Measurements from ENCODE around the gene ZSWIM4.
"Not testable (repeated sequence)": the region's sequence is repeated elsewhere in the genome, so short reads cannot be mapped to it uniquely, and the experiment has no call there.

The ZSWIM4 gene

GRCh38 chr19:13774217-13775191 lies 20.7 kb upstream of the ZSWIM4 start, which contains the start of gene C19orf53:
C19orf53 (plus strand) TSS chr19:13774456; CDS start chr19:13774478, 22 bp downstream.
- H3K4me3 ChIP-seq (ENCODE audit: low read length): peak within 1 kb of the TSS; percentile 96
- H4K20me1 ChIP-seq (ENCODE audit: insufficient read depth, low read length): no peaks in the 10 kb centered on the region
- peak within 1 kb of the TSS; percentile 82 for H3K4me2 ChIP-seq (ENCODE audit: low read length)
- peak within 1 kb of the TSS; percentile 61 for H3K27ac ChIP-seq (ENCODE audit: low read length)
- peaks cover 38% of the 10 kb centered on the region for H3K36me3 ChIP-seq (replicated peaks; ENCODE audit: low read depth, low read length)
- TF ChIP-seq EZH2phosphoT487 (IDR thresholded peaks at IDR 0.05; ENCODE audit: low read depth): no peak
- TF ChIP-seq, protein P1, sequence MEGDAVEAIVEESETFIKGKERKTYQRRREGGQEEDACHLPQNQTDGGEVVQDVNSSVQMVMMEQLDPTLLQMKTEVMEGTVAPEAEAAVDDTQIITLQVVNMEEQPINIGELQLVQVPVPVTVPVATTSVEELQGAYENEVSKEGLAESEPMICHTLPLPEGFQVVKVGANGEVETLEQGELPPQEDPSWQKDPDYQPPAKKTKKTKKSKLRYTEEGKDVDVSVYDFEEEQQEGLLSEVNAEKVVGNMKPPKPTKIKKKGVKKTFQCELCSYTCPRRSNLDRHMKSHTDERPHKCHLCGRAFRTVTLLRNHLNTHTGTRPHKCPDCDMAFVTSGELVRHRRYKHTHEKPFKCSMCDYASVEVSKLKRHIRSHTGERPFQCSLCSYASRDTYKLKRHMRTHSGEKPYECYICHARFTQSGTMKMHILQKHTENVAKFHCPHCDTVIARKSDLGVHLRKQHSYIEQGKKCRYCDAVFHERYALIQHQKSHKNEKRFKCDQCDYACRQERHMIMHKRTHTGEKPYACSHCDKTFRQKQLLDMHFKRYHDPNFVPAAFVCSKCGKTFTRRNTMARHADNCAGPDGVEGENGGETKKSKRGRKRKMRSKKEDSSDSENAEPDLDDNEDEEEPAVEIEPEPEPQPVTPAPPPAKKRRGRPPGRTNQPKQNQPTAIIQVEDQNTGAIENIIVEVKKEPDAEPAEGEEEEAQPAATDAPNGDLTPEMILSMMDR (IDR thresholded peaks at IDR 0.05; ENCODE audit: low read depth, low read length): no peak
- peaks cover 30% of the 10 kb centered on the region for H3K79me2 ChIP-seq (ENCODE audit: low read length)
- H2AFZ ChIP-seq (ENCODE audit: low read depth, low read length): peak within 1 kb of the TSS; percentile 54
- peaks cover 11% of the 10 kb centered on the region for H3K4me1 ChIP-seq (ENCODE audit: low read length)
- H3K9me3 ChIP-seq (ENCODE audit: insufficient read depth, low read length): no peaks in the 10 kb centered on the region
- H3K27me3 ChIP-seq (ENCODE audit: low read depth, low read length): no peaks in the 10 kb centered on the region
- peak within 1 kb of the TSS; percentile 91 for H3K9ac ChIP-seq (ENCODE audit: low read length)

- no peak overlapping the region for H3K4me2 ChIP-seq (ENCODE audit: low read length)
- H2AFZ ChIP-seq (ENCODE audit: low read depth, low read length): no peak overlapping the region
- H3K79me2 ChIP-seq (ENCODE audit: low read length): peaks cover 30% of the 10 kb centered on the region
- H4K20me1 ChIP-seq (ENCODE audit: insufficient read depth, low read length): no peaks in the 10 kb centered on the region
- no peak overlapping the region for H3K9ac ChIP-seq (ENCODE audit: low read length)
- no peaks in the 10 kb centered on the region for H3K27me3 ChIP-seq (ENCODE audit: low read depth, low read length)
- H3K4me1 ChIP-seq (ENCODE audit: low read length): peaks cover 11% of the 10 kb centered on the region
- H3K9me3 ChIP-seq (ENCODE audit: insufficient read depth, low read length): no peaks in the 10 kb centered on the region
- no peak overlapping the region for H3K4me3 ChIP-seq (ENCODE audit: low read length)
- H3K27ac ChIP-seq (ENCODE audit: low read length): no peak overlapping the region
- H3K36me3 ChIP-seq (replicated peaks; ENCODE audit: low read depth, low read length): peaks cover 32% of the 10 kb centered on the region
- TF ChIP-seq, protein P1 (IDR thresholded peaks at IDR 0.05; ENCODE audit: low read depth, low read length): no peak
- TF ChIP-seq EZH2phosphoT487 (IDR thresholded peaks at IDR 0.05; ENCODE audit: low read depth): no peak
These were observed 16.8 kb upstream of the ZSWIM4 start for GRCh38 chr19:13778398-13778797.

GRCh38 chr19:13778847-13779246 lies 16.4 kb upstream of the ZSWIM4 start:
- TF ChIP-seq, protein P1 (IDR thresholded peaks at IDR 0.05; ENCODE audit: low read depth, low read length): no peak
- no peak for TF ChIP-seq EZH2phosphoT487 (IDR thresholded peaks at IDR 0.05; ENCODE audit: low read depth)
- Histone ChIP-seq H3K9ac (ENCODE audit: low read length) (no peak overlapping the region), H3K4me3 (ENCODE audit: low read length) (no peak overlapping the region), H3K79me2 (ENCODE audit: low read length) (peaks cover 30% of the 10 kb centered on the region), H3K4me1 (ENCODE audit: low read length) (peaks cover 9% of the 10 kb centered on the region), H4K20me1 (ENCODE audit: insufficient read depth, low read length) (no peaks in the 10 kb centered on the region), H3K27me3 (ENCODE audit: low read depth, low read length) (no peaks in the 10 kb centered on the region), H3K9me3 (ENCODE audit: insufficient read depth, low read length) (no peaks in the 10 kb centered on the region), H3K4me2 (ENCODE audit: low read length) (no peak overlapping the region), H2AFZ (ENCODE audit: low read depth, low read length) (no peak overlapping the region), H3K27ac (ENCODE audit: low read length) (no peak overlapping the region), H3K36me3 (replicated peaks; ENCODE audit: low read depth, low read length) (peaks cover 32% of the 10 kb centered on the region)

- not testable (repeated sequence) for H3K9me3 ChIP-seq (ENCODE audit: insufficient read depth, low read length); H4K20me1 ChIP-seq (ENCODE audit: insufficient read depth, low read length); H3K4me1 ChIP-seq (ENCODE audit: low read length); H2AFZ ChIP-seq (ENCODE audit: low read depth, low read length); H3K27ac ChIP-seq (ENCODE audit: low read length); H3K9ac ChIP-seq (ENCODE audit: low read length); H3K4me3 ChIP-seq (ENCODE audit: low read length); H3K4me2 ChIP-seq (ENCODE audit: low read length); H3K27me3 ChIP-seq (ENCODE audit: low read depth, low read length)
- Histone ChIP-seq H3K79me2 (ENCODE audit: low read length) (peaks cover 24% of the 10 kb centered on the region), H3K36me3 (replicated peaks; ENCODE audit: low read depth, low read length) (peaks cover 32% of the 10 kb centered on the region)
These were observed 15.4 kb upstream of the ZSWIM4 start for GRCh38 chr19:13779794-13780193.
